RPMI8226 (cell line): Measurements from ENCODE around the gene CREB5.
"Not testable (repeated sequence)": the region's sequence is repeated elsewhere in the genome, so short reads cannot be mapped to it uniquely, and the experiment has no call there.

ENCODE experiments used
- DNase-seq: peaks from one replicate; pipeline ENCODE4 v3.0.0-alpha.2; 2015

CREB5 gene

DNA sequence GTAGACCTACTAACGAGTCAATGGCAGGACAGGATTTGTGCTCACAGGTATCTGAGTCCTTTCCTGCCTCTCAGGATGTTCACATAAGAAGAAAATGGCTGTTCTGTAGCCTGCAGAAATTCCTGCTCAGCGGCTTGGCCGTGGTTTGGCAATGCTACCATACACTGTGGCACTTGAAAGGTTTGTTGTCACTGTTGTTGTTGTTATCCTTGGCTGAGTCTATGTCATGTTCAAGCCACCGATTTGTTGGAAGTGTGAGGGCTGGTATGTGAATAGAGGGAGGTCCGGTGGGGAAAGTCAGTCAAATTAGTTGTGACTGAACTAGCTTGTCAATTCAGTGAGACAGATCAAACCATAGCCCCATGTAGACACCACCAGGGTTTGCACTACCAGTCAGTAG, 345.9 kb downstream of the CREB5 start:
- DNase-seq, result no peak

DNA sequence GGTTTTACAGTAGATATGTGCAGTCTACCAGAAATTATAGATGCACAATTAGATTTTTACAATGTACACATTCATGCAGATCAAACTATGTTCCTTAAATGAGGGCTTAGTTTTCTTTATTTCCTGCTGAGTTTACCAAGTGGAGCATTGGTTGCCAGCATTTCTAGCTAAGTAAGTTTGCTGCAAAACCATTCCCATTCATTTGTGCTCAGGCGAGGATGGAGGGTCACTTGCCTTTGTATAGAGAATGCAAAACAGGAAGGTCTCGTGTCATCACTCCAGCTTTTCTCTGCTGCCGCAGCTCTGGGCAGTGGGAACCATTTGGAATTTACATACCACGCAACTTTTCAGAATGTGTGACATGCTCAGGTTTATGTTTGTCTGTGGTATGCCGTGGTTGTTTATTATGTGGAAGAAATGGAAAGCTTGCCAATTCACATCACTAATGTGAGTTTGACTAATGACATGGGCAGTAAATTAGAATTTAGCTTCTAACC, 347.2 kb downstream of the CREB5 start:
- DNase-seq, result no peak

DNA sequence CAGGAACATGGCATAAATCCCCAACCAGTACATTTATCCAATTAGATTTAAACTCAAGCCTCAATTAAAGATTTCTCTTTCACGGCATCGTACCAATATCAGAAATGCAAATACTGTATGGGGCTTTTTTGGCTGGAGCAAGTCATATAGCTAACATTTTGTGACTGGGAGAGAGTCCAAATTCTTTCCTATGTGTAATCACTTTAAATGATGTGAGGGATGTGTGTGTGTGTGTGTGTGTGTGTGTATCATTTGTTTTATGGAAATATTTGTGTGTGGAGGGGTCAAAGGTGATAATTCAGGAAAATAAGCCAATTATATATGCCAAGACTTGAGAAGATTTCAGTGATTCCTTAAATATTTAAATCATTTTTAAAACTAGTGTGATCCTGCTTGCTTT, 349.2 kb downstream of the CREB5 start:
- no peak for DNase-seq

DNA sequence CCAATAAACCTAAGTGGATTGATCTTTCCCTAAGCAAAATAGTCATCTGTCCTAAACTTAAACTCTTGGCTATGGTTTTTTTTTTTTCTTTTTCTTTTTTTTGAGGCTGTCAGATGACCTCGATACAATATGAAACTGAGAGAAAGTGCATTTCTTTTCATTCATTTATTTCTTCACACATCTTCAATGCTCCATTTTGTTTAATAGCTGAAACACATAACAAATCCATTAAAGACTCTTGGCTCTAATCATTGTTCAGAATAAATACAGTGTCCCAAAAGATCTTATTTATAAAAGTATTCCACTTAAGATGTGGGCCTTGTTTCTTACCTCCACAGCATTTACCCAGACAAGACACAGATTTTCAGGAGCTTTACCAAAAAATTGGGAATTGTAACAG, 350.3 kb downstream of the CREB5 start:
- no peak for DNase-seq

DNA sequence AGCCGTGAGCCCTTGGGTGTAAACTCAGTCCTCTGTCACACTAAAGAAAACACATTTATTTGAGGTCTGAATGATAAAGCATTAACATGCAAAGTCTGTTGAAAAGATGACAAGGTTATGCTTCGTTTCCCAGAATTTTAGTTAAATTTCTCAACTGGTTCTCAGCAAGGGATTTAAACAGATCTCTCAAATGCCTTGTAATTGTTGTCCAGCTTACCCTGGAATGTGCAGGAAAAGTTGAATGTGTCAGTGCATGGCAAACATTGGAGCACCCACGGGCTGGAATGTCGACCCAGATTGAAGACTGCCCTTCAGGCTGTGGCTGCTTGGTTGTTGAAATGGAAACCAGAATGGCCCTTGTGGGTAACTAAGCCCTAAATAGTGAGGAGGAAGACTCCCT, 354.0 kb downstream of the CREB5 start:
- DNase-seq, result no peak

DNA sequence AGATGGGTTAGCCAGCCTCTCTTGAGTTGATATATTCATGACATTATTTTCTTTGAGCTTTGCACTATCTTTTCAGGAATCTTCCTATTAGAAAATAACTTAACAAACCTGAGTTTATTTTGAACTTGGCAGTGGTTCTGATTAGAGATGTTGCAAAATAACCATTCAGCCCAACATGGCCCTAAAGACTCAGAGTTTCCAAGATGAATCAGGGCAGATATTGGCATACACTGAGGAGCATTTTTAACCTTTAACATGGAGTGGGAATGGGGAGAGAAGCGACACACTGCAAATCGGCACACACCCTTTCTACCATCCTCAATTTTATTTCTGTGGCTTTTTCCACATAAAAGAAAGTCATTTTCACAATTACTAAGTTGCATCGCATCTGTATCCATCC, 355.0 kb downstream of the CREB5 start:
- no peak for DNase-seq

DNA sequence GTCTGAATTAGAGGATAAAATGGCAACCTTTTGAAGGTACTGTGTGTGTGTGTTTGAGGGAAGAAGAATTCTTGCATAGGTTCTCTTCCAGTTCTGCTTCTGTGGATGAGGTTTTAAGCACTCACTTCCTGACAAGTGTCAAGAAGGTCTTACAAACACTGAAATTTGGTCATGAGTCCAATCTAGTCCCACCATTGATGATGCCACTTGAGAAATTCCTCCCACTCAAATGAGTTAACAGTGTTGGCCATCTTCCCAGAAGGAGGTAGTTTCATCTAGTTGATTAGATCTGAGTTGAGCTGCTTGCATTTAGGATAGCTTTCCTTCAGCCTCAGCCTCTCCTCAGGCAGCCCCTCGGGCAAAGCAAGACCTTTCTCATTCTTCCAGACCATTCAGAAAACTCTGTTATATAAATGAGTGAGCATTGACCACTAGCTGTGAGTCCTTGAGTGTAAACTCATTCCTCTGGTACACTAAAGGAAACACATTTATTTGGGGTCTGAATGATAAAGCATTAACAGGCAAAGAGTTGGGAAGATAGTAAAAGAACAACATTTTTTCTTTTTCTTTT, 356.3 kb downstream of the CREB5 start:
- no peak for DNase-seq

DNA sequence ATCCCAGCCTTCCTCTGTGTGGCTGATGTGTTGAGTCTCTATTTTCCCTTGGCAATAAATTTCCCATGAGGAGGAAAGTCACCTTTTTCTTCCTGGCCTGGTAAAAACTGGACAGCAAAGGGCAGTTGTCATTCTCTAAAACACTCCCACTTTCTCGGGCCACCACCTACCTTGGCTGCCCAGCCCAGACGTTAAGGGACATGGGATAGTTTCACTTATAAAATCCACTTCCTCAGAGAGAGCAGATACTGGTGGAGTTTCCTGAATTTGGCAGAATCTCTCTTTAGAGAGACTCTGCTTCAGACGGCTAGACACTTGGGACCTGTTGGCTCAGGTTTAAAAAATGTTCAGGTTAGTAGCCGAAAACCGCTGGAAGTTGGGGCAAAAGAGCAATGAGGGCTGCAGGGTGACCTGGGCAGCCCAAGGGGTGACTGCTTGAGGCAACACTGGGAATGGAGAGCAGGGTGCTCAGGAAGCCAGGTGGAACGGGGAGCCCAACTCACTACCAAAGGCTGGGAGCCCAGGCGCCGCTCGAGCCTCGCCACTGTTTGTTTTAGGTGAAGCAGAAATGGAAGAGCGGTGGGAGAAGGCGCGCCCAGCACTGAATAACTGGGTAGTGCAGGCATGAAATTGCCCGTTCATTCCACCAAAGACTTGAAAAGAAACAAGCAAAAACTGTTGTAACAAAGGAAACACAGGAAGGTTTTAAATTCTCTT, 359.7 kb downstream of the CREB5 start:
- DNase-seq, result no peak

DNA sequence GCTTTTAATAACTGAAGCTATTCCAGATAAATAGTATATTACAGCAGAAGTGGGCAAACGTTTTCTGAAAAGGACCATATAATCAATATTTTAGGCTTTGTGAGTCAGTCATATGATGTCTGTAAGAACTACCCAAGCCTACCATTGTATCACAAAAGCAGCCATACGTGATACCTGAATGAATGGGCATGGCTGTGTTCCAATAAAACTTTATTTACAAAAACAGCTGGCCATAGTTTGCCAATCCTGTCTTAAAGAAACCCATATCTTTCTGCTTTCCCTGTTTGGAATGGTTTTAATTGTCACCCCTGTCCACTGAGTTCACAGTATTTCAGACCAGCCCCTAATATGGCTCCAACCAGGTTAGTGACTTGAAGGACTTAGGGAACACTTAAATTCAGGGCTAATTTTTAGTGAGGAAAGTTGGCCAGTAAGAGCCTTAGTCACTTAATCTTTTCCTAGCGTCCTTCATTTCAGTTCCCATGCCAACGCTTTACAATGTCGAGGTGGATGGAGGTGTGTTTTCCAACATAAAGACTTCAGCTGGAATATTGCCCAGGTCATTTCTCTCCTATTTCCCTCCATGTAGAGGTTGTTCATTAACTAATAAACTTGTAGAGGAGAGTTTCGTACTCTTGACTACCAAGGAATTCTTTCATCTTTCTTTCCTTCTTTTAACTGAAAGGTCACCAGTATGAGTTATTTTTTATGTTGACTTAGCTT, 361.3 kb downstream of the CREB5 start:
- DNase-seq, result no peak

DNA sequence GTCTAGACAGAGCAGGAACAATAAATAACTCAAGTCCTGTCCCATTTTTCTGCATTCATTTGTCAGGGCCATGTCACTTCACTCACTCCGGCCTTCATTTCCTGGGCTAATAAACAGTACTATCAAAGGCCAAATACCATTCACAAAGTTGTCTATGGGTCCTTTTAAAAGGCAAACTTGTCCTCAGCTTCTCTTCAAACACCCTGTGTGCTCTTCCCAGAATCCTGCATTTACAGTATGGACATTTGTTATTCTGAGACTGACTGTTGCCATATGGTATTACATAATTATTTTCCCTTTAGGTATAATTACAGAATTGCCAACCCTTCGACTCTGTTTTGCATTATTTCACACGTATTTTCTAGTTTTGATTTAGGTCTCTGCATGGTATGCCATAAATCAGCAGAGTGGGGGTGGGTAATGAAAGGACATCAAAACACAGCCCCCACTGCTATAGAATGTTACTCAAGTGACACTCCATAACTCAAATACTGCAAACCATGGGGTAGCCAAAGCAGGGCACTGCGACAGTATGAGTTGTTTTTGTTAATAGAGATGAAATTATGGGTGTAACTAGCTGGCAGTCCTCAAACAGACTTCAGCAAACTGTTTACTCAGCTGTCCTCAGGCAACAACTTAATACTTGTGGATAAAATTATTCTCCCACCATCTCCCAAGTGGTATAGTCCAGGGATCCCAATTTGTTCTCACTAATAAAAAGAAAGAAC, 362.1 kb downstream of the CREB5 start:
- no peak for DNase-seq

DNA sequence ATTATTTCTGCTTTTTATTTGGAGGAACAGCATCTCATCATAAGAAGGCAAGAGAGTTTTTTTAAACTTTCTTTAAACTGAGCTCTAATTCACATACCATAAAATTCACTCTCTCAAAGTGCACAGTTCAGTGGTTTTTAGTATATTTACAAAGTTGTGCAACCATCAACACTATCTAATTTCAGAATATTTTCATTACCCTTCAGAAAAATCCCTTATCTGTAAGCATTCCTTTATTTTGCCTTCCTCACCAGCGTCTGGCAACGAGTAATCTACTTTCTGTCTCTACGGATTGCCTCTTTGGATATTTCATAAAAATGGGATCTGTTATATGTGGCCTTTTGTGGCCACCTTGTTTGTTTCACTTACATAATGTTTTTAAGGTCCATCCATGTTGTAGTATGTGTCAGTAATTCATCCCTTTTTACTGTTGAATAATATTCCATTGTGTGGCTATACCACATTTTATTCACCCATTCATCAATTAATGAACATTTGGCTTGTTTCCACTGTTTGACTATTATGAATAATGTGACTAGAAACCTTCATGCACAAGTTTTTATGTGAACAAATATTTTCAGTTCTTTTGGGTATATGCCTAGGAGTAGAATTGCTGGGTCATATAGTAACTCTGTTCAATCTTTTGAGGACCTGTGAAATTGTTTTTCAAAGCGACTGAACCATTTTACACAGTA, 364.3 kb downstream of the CREB5 start:
- DNase-seq, result no peak

DNA sequence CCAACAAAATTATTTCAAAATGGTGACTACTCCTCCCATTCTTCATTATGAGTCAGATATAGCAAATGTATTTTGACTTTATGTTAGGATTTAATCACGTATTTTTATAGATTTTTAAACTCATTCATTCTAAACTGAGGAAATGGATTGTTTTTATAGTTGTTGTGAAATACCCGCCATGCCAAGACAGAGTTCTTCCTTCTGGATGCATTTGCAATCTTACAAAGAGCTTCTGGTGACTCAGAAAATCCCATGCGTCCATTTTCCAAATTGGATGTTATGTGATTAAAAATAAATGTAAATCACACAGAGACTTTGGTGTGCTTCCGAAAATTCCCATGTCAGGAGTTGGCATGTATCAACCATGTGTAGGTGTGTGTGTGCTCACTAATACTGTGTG, 366.5 kb downstream of the CREB5 start:
- no peak for DNase-seq

DNA sequence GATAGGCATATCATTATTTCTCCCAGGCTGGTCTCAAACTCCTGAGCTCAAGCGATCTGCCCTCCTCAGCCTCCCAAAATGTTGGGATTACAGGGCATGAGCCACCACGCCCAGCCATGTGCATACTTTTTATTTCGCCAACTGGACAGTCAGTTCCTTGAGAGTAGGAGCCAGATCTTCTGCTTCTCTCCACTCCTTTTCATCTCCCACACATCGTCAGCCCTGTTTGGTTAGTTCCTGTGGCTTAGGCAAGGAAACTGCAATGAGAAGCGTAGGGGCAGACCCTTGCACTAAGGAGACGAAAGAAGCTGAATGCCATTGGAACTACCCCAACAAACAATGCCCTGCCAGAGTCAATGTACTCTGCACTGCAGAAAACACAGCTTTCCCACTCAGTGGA, 367.6 kb downstream of the CREB5 start:
- no peak for DNase-seq

DNA sequence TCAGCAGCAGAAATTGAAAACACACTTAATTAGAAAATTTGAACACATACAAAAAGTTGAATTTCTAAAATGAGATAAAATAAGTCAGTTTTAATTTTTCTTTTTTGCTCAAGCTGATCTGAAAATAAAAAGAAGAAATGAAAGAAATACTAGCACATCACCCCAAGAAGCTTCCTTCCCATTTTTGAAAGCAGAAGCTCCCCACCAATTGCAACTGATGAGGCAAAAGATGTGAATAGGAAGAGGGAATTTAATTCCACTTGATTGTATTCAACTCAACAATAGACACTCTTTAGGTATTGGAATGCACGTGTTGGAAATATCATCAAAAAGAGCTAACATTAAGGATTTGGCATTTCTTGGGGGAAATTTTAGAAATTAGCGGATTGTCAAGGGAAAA, 370.0 kb downstream of the CREB5 start:
- DNase-seq, result no peak

DNA sequence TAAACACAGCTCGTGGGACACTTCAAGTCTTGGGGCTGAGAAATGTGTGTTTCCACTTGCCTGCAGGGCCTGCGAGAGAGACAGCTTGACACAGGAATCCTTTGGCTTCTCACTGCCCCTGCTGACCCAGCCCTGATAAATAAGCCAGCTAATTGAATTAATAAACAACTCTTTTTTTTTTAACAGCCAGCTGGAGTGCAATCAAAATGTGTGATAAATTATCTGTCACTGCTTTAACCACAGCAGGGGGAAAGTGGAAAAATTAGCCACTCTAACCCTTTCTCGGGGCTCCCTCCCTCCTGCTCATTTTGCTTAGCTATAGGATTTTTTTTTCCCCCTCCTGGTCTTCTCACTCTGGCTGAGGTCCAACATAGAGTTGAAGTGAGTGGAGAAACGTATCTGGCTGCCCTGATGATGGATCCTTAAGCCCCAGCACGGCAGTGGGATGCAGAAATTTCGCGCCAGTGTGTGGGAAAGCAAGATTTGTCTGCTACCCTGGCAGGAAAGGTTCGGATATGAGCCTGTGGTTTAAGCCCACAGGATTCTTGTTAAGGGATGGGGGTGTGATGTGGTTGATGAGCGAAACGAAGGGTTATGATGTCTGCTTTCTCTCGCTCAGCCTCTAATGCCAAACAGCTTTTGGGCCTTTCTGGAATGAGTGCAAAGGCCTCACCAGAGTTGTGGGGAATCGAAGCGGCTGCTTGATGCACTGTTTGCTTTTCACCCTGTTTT, 372.0 kb downstream of the CREB5 start:
- DNase-seq, result peak; percentile 11

DNA sequence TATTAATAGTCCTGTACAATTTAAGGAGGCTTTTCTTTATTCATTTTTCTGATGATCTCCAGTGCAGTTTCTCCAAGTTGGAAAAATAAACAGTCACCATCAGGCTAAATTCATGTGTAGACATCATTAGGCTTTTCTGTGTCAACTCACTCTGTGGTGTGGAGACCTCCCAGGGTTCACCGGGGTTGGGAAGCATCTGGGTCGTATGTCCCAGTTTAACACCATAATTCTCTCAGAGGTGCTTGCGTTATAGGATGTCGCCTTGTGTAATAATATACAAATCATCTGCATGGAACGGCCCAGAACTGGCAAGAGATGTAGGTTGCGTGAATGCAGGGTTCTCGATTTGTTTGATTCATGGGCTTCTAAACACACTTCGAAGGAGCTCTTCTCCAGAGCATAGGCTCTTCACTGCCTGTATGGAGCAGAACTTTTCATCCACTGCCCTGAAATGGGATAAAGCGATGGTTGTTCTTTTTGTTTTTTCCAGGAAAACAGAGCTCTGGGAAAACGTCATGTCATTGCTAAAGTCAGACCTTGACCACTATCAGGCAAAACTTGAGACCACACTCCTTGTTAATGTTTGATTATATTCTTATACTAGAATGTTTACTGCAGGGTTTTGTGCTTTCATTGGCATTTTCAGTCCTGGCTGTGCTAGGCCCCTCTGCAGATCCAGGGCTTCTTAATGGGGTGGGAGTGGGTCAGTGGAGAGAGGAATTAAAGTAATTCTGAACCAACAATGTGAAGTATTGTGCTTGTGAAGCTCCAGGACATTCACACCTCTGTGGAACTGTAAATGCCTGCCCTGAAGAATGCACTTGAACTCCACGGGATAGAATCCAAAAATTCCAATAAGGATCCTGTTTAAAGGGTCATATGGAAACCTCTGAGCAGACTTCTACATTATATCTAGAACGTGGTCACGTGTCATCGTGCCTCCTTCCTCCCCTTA, 373.0 kb downstream of the CREB5 start:
- DNase-seq, result no peak

DNA sequence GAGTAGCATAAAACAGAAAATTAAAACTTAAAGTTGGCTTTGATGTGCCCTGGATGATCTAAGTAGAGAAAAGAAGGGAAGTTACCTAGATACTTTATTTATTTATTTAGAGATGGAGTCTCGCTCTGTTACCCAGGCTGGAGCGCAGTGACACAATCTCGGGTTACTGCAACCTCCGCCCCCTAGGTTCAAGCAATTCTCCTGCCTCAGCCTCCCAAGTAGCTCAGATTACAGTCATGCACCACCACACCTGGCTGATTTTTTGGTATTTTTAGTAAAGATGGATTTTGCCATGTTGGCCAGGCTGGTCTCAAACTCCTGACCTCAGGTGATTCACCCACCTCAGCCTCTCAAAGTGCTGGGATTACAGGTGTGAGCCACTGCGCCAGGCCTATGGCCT, 373.8 kb downstream of the CREB5 start:
- DNase-seq, result not testable (repeated sequence)

DNA sequence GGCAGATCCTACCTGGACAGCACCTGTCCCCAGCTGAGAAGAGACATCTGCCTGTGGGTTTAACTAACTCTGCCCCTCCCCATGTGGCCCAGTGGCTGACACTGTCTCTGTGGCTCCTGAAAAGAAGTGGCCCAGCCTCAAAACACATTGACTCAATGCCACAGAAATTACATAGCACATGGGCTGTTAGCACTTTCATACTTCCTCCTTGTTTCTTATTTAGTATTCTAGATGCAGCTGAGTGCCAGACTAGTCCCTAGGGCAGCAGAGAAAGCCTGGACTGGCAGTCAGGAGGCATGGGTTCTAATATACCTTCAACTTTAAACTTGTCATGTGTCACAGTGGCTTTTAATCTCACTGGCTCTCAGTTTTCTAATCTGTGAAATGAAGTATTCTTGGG, 374.8 kb downstream of the CREB5 start:
- DNase-seq, result no peak

DNA sequence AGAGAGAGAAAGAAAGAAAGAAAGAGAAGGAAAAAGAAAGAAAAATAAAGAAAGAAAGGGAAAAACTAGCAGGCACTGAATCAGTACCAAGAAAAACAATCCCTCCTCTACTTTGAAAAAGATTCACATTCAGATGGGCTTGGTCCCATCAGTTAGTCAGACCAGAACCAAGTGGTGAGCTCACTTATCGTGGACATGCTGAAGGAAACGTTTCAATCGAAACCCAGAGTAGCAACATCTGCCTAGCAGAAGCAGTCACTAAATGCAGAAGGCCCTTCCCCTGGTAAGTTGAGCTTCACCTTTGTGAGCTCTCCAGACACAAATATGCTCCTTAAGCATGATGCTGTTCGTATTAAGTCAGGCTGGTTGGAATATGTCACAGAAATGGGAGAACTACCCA, 378.1 kb downstream of the CREB5 start:
- no peak for DNase-seq

DNA sequence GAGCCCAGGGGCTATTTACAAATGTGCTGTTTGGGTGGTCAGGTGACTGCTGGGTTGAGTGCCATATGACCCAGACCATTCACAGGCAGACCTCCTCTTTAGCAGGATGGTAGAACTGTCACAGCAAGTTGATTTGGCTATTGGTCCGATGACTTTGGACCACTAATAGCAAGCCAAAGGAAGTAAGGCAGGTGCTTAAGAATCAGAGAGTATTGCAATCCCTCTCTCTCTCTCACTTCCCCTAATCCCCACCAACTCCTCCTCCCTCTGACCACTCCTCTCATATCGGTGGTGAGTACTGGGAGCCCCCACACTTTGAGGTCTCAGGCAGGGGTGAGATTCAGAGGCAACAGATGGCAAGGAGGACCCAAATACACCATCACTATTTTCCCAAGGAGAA, 380.5 kb downstream of the CREB5 start:
- no peak for DNase-seq
